Ramos (cell line): ENCODE data around the gene SND1.

Experiments used
- in situ Hi-C: fragments of 300-500 bp; cut with MboI; formaldehyde crosslinking; loops from one replicate; pipeline ENCODE4 v1.14.3; 2022; ENCODE audit warnings: low sequenced_read_pairs; ENCODE audit not compliant: unreplicated experiment

SND1 gene

GRCh38 chr7:128022631-128023532 is 370.9 kb downstream of the SND1 start:
- in situ Hi-C loops, result no loop called here

- in situ Hi-C loops, result no loop called here
Measured at GRCh38 chr7:128024151-128024550, 372.2 kb downstream of the SND1 start.

GRCh38 chr7:128025380-128025779 is 373.4 kb downstream of the SND1 start:
- in situ Hi-C loops, result no loop called here

GRCh38 chr7:128025819-128026218 is 373.8 kb downstream of the SND1 start:
- in situ Hi-C loops, result no loop called here

- in situ Hi-C loops, result no loop called here
Measured at GRCh38 chr7:128026551-128026950, 374.6 kb downstream of the SND1 start.

GRCh38 chr7:128027485-128027980 is 375.5 kb downstream of the SND1 start:
- in situ Hi-C loops, result no loop called here

- in situ Hi-C loops, result no loop called here
Measured at GRCh38 chr7:128029405-128029995, 377.5 kb downstream of the SND1 start.

GRCh38 chr7:128030263-128030653 is 378.3 kb downstream of the SND1 start:
- in situ Hi-C loops, result no loop called here

GRCh38 chr7:128030654-128031611 is 378.9 kb downstream of the SND1 start, which contains the start of gene LRRC4:
LRRC4 (minus strand) TSS chr7:128031437; CDS start chr7:128030640, 797 bp downstream.
- in situ Hi-C loops, result no loop called here

- in situ Hi-C loops, result no loop called here
Measured at GRCh38 chr7:128031901-128032604, 380.1 kb downstream of the SND1 start.

GRCh38 chr7:128032605-128033235 is 380.7 kb downstream of the SND1 start:
- in situ Hi-C loops, result no loop called here

- in situ Hi-C loops, result no loop called here
Measured at GRCh38 chr7:128033246-128033645, 381.3 kb downstream of the SND1 start.

GRCh38 chr7:128034825-128035224 is 382.8 kb downstream of the SND1 start:
- in situ Hi-C loops, result no loop called here

- in situ Hi-C loops, result no loop called here
Measured at GRCh38 chr7:128035712-128036111, 383.7 kb downstream of the SND1 start.

GRCh38 chr7:128036226-128036940 is 384.4 kb downstream of the SND1 start:
- in situ Hi-C loops, result no loop called here

GRCh38 chr7:128037081-128037480 is 385.1 kb downstream of the SND1 start:
- in situ Hi-C loops, result no loop called here

- in situ Hi-C loops, result no loop called here
Measured at GRCh38 chr7:128037880-128038619, 386.1 kb downstream of the SND1 start.

- in situ Hi-C loops, result no loop called here
Measured at GRCh38 chr7:128039544-128039953, 387.6 kb downstream of the SND1 start.
